OCI-LY1 (cell line): ENCODE measurements around the gene WWP2.
"Not testable (repeated sequence)": the region's sequence is repeated elsewhere in the genome, so short reads cannot be mapped to it uniquely, and the experiment has no call there.

Source experiments
- H2AFZ ChIP-seq: fragments of 200-600 bp; sonication (generic), shearing (Covaris generic); 2 replicates; pipeline ENCODE4 v1.6.0; 2014; ENCODE audit warnings: antibody characterized with exemption, mild to moderate bottlenecking, low read length
- H3F3A ChIP-seq: fragments of 200-600 bp; sonication (generic), shearing (Covaris generic); 2 replicates; pipeline ENCODE4 v1.6.0; 2014; ENCODE audit warnings: mild to moderate bottlenecking, antibody characterized with exemption, low read length, moderate library complexity; ENCODE audit not compliant: insufficient read depth
- H3K27ac ChIP-seq: fragments of 200-600 bp; sonication (generic); 2 replicates; pipeline ENCODE4 v1.5.1; 2014; ENCODE audit warnings: low read length, mixed run types, mild to moderate bottlenecking, low read depth; ENCODE audit not compliant: poor library complexity, severe bottlenecking
- H3K27me3 ChIP-seq: fragments of 200-600 bp; sonication (generic); 2 replicates; pipeline ENCODE4 v1.6.0; 2014; ENCODE audit warnings: antibody characterized with exemption, mild to moderate bottlenecking, low read length, moderate library complexity; ENCODE audit not compliant: insufficient read depth
- H3K36me3 ChIP-seq: fragments of 200-600 bp; sonication (generic); 2 replicates; pipeline ENCODE4 v1.6.1; 2014; ENCODE audit warnings: mild to moderate bottlenecking, antibody characterized with exemption, low read length, moderate library complexity, mixed read lengths; ENCODE audit not compliant: insufficient read depth
- H3K4me1 ChIP-seq: fragments of 200-600 bp; sonication (generic); 2 replicates; pipeline ENCODE4 v1.5.1; 2014; ENCODE audit warnings: mild to moderate bottlenecking, low read length, moderate library complexity; ENCODE audit not compliant: insufficient read depth, severe bottlenecking
- H3K4me2 ChIP-seq: fragments of 200-600 bp; sonication (generic), shearing (Covaris generic); 2 replicates; pipeline ENCODE4 v1.6.1; 2014; ENCODE audit warnings: low read length
- H3K4me3 ChIP-seq: fragments of 200-600 bp; sonication (generic); 2 replicates; pipeline ENCODE4 v1.5.1; 2014; ENCODE audit warnings: low read length, low read depth, mild to moderate bottlenecking, mixed read lengths; ENCODE audit not compliant: poor library complexity, severe bottlenecking
- H3K79me2 ChIP-seq: fragments of 200-600 bp; shearing (Covaris generic); 2 replicates; pipeline ENCODE4 v1.6.1; 2016; ENCODE audit warnings: mixed run types, low read length, mixed read lengths; ENCODE audit not compliant: insufficient read depth
- H3K9ac ChIP-seq: fragments of 200-600 bp; sonication (generic), shearing (Covaris generic); 2 replicates; pipeline ENCODE4 v1.6.1; 2014; ENCODE audit warnings: mild to moderate bottlenecking, low read length, mixed read lengths
- H3K9me2 ChIP-seq: fragments of 200-600 bp; sonication (generic), shearing (Covaris generic); 2 replicates; pipeline ENCODE4 v1.6.1; 2014; ENCODE audit warnings: low read depth, mild to moderate bottlenecking, low read length, mixed read lengths
- H3K9me3 ChIP-seq: fragments of 200-600 bp; shearing (Covaris generic); 2 replicates; pipeline ENCODE4 v1.6.1; 2014; ENCODE audit warnings: low read length, mixed read lengths
- H4K20me1 ChIP-seq: fragments of 200-600 bp; sonication (generic), shearing (Covaris generic); 2 replicates; pipeline ENCODE4 v1.6.0; 2016; ENCODE audit warnings: mild to moderate bottlenecking, low read length; ENCODE audit not compliant: insufficient read depth
- EZH2 ChIP-seq: fragments of 200-600 bp; sonication (generic), shearing (Covaris generic); IDR thresholded peaks from 2 replicates; pipeline ENCODE4 v1.8.0; 2017; ENCODE audit warnings: borderline replicate concordance, mixed run types, mild to moderate bottlenecking, antibody characterized with exemption, low read length, moderate library complexity, mixed read lengths
- TF ChIP-seq, protein P1 (sequence below): fragments of 200-600 bp; sonication (generic), shearing (Covaris generic); IDR thresholded peaks from 2 replicates; pipeline ENCODE4 v1.5.1; 2017; ENCODE audit warnings: mild to moderate bottlenecking, antibody characterized with exemption, low read length, moderate library complexity, mixed read lengths

Gene WWP2

GRCh38 chr16:69798466-69798865 lies 36.3 kb downstream of the WWP2 start:
- Histone ChIP-seq H3K4me1 (peaks cover 8% of the 10 kb centered on the region), H3K9ac (no peak overlapping the region), H3K9me2 (no peaks in the 10 kb centered on the region), H3K27me3 (no peaks in the 10 kb centered on the region), H3K9me3 (no peaks in the 10 kb centered on the region), H2AFZ (no peak overlapping the region), H3K4me3 (no peak overlapping the region), H3K79me2 (no peaks in the 10 kb centered on the region), H3K27ac (no peak overlapping the region), H4K20me1 (no peaks in the 10 kb centered on the region), H3F3A (no peaks in the 10 kb centered on the region), H3K4me2 (no peak overlapping the region), H3K36me3 (peaks cover 18% of the 10 kb centered on the region)
- no peak for TF ChIP-seq EZH2
- TF ChIP-seq, protein P1, sequence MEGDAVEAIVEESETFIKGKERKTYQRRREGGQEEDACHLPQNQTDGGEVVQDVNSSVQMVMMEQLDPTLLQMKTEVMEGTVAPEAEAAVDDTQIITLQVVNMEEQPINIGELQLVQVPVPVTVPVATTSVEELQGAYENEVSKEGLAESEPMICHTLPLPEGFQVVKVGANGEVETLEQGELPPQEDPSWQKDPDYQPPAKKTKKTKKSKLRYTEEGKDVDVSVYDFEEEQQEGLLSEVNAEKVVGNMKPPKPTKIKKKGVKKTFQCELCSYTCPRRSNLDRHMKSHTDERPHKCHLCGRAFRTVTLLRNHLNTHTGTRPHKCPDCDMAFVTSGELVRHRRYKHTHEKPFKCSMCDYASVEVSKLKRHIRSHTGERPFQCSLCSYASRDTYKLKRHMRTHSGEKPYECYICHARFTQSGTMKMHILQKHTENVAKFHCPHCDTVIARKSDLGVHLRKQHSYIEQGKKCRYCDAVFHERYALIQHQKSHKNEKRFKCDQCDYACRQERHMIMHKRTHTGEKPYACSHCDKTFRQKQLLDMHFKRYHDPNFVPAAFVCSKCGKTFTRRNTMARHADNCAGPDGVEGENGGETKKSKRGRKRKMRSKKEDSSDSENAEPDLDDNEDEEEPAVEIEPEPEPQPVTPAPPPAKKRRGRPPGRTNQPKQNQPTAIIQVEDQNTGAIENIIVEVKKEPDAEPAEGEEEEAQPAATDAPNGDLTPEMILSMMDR: 0 out of 2 replicates have a peak, but pooled peaks have one; percentile 13

DNA sequence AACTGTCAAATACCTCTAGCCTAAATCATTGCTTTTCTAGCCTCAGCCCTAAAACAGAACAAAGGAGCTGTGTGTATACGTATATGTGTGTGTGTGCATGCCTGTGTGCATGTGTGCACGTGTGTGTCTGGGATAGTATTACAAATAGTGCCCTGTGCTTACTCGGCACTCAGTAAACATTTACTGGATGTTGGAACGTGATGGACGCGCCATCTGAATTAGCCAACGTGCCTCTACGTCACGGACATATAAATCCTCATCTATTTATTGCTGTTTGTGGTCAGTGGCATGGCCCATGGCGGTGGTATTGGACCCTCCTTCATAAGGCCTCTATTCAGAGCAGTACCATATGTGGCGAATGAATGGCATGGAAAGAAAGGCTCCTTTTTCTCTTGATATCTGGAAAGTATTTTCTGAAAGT lies 37.5 kb downstream of the WWP2 start:
- no peaks in the 10 kb centered on the region for H3K79me2 ChIP-seq
- H3K9ac ChIP-seq: no peak overlapping the region
- no peaks in the 10 kb centered on the region for H3K9me3 ChIP-seq
- H3K9me2 ChIP-seq: no peaks in the 10 kb centered on the region
- no peaks in the 10 kb centered on the region for H3F3A ChIP-seq
- TF ChIP-seq, protein P1: no peak
- TF ChIP-seq EZH2: no peak
- H3K4me2 ChIP-seq: no peak overlapping the region
- H3K4me3 ChIP-seq: no peak overlapping the region
- H3K27me3 ChIP-seq: no peaks in the 10 kb centered on the region
- no peak overlapping the region for H3K27ac ChIP-seq
- no peak overlapping the region for H2AFZ ChIP-seq
- no peaks in the 10 kb centered on the region for H4K20me1 ChIP-seq
- H3K4me1 ChIP-seq: peaks cover 7% of the 10 kb centered on the region
- peaks cover 21% of the 10 kb centered on the region for H3K36me3 ChIP-seq

DNA sequence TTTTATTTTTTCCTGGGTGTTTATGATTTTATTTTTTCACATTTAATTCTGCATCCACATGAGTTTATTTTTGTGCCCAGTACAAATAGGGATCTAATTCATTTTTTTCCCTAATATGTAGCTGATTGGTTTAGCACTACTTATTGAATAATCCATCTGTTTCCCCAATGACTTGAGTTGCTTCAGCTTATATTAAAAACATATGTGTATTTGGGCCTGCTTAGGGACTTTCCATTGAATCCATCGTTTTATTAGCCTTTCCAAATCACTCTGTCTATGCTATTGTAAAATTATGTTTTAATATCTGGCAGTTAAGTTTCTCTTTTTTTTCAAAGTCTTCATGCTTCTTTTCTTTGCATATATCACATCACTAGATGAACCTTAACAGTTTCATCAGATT lies 42.2 kb downstream of the WWP2 start:
- no peaks in the 10 kb centered on the region for H3K4me1 ChIP-seq
- no peak for TF ChIP-seq EZH2
- TF ChIP-seq, protein P1: no peak
- no peaks in the 10 kb centered on the region for H3K9me2 ChIP-seq
- H3K79me2 ChIP-seq: no peaks in the 10 kb centered on the region
- H3K4me2 ChIP-seq: no peak overlapping the region
- H3K27me3 ChIP-seq: no peaks in the 10 kb centered on the region
- no peaks in the 10 kb centered on the region for H4K20me1 ChIP-seq
- no peaks in the 10 kb centered on the region for H3K9me3 ChIP-seq
- no peak overlapping the region for H3K4me3 ChIP-seq
- peaks cover 19% of the 10 kb centered on the region for H3K36me3 ChIP-seq
- H3K27ac ChIP-seq: no peak overlapping the region
- no peaks in the 10 kb centered on the region for H3F3A ChIP-seq
- H3K9ac ChIP-seq: no peak overlapping the region
- H2AFZ ChIP-seq: no peak overlapping the region

GRCh38 chr16:69806776-69807175 lies 44.6 kb downstream of the WWP2 start:
- not testable (repeated sequence) for H3K4me3 ChIP-seq, H3K9me3 ChIP-seq, H3K79me2 ChIP-seq, H3K4me1 ChIP-seq, H2AFZ ChIP-seq, H3K9ac ChIP-seq, H3K27me3 ChIP-seq, H4K20me1 ChIP-seq, H3K9me2 ChIP-seq, H3K27ac ChIP-seq, H3K4me2 ChIP-seq, H3F3A ChIP-seq
- peaks cover 19% of the 10 kb centered on the region; the same call in 1 of the 2 replicates for H3K36me3 ChIP-seq
